Muscle of leg (tissue), 11 donors: ENCODE measurements around the gene PUS7L. TPM values are rescaled to one million over a fixed set of nuclear protein-coding genes. Genes with fewer than 3 reads are reported as not detected.
"Not testable (repeated sequence)": the region's sequence is repeated elsewhere in the genome, so short reads cannot be mapped to it uniquely, and the experiment has no call there.

Source experiments
- DNase-seq: peaks from one replicate; pipeline ENCODE4 v3.0.0; 2013
- H3K27ac ChIP-seq: one replicate; pipeline ENCODE4 v1.5.1; 2013; ENCODE audit warnings: mild to moderate bottlenecking, low read length, control low read depth
- H3K27me3 ChIP-seq: one replicate; pipeline ENCODE4 v1.6.1; 2013; ENCODE audit warnings: low read length; ENCODE audit not compliant: control insufficient read depth, insufficient read depth
- H3K36me3 ChIP-seq: one replicate; pipeline ENCODE4 v1.6.1; 2013; ENCODE audit warnings: low read length; ENCODE audit not compliant: control insufficient read depth, insufficient read depth
- H3K4me1 ChIP-seq: one replicate; pipeline ENCODE4 v1.6.1; 2013; ENCODE audit warnings: low read length; ENCODE audit not compliant: control insufficient read depth, insufficient read depth
- H3K4me3 ChIP-seq: one replicate; pipeline ENCODE4 v1.5.1; 2013; ENCODE audit warnings: low read length, control low read depth
- H3K9me3 ChIP-seq: replicated peaks from 2 replicates; pipeline ENCODE4 v1.6.1; 2013; ENCODE audit warnings: low read depth, low read length; ENCODE audit not compliant: control insufficient read depth
- WGBS: methylation state at CpG from one replicate; pipeline ENCODE4 v1.1.5; 2013; ENCODE audit warnings: missing lambda C conversion rate; ENCODE audit not compliant: insufficient coverage; 5-methylcytosine and 5-hydroxymethylcytosine counted together
- polyA plus RNA-seq, 8 donors: library from polyadenylated mRNA; unstranded; fragments of 120-200 nt; gene quantifications; one replicate each; pipeline versions ENCODE4 v1.2.1 to v1.2.3, GENCODE V29; 2013; ENCODE audit warnings: inconsistent platforms in 1 of 8, low replicate concordance in 1 of 8; ENCODE audit not compliant: insufficient read length in 8 of 8, insufficient read depth in 1 of 8
- total RNA-seq: library from RNA; stranded (reverse); fragments of 120-200 nt; gene quantifications from one replicate; pipeline ENCODE4 v1.2.4, GENCODE V29; 2013

The PUS7L gene
- total and polyA plus RNA-seq, 9 donors, result 4.3 to 15.5 (median 7.5) TPM

DNA sequence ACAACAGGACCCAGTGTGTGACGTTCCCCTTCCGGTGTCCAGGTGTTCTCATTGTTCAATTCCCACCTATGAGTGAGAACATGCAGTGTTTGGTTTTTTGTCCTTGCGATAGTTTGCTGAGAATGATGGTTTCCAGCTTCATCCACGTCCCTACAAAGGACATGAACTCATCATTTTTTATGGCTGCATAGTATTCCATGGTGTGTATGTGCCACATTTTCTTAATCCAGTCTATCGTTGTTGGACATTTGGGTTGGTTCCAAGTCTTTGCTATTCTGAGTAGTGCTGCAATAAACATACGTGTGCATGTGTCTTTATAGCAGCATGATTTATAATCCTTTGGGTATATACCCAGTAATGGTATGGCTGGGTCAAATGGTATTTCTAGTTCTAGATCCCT is 7.2 kb downstream of the PUS7L start:
- WGBS, result no CpG with 5 or more reads among the region's 6 CpGs

GRCh38 chr12:43750814-43751213 is 7.8 kb downstream of the PUS7L start:
- Histone ChIP-seq H3K4me3 (no peak overlapping the region), H3K4me1 (no peaks in the 10 kb centered on the region), H3K9me3 (peaks cover 4% of the 10 kb centered on the region), H3K27me3 (no peaks in the 10 kb centered on the region), H3K36me3 (peaks cover 4% of the 10 kb centered on the region), H3K27ac (no peak overlapping the region)
- WGBS, result no CpG with 5 or more reads among the region's 3 CpGs
- no peak for DNase-seq

More for the DNA sequence above, 7.2 kb downstream of the PUS7L start:
- H3K27ac ChIP-seq, H3K4me1 ChIP-seq, H3K4me3 ChIP-seq, H3K9me3 ChIP-seq, H3K36me3 ChIP-seq, H3K27me3 ChIP-seq, DNase-seq: not testable (repeated sequence)

- H3K27me3 ChIP-seq, result no peaks in the 10 kb centered on the region
- no peak overlapping the region for H3K27ac ChIP-seq
- peaks cover 10% of the 10 kb centered on the region for H3K36me3 ChIP-seq
- no peak overlapping the region for H3K4me3 ChIP-seq
- no peaks in the 10 kb centered on the region for H3K4me1 ChIP-seq
- H3K9me3 ChIP-seq, result peaks cover 4% of the 10 kb centered on the region
- DNase-seq, result no peak
- 83% methylated on average over 4 of the region's 5 CpGs for WGBS
Observed at GRCh38 chr12:43749016-43749415, 9.6 kb downstream of the PUS7L start.

DNA sequence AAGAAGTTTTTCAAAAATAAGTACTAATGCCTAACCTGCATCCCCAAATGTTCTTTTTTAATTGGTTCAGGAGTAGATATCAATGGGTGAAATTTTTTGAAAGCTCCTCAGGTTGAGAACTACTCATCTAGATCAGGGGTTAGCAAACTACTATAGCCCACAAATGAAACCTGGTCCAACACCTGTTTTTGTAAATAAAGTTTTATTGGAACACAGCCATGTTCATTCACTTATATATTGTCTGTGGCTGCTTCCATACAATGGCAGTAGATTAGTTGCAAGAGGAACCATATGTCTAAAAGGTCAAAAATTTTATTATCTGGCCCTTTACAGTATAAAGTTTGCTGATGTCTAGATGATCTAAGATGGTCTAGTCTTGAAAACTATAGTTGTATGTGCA is 13.8 kb downstream of the PUS7L start:
- H3K27ac ChIP-seq, result no peak overlapping the region
- no peaks in the 10 kb centered on the region for H3K9me3 ChIP-seq
- no peak overlapping the region for H3K4me3 ChIP-seq
- peaks cover 5% of the 10 kb centered on the region for H3K36me3 ChIP-seq
- H3K27me3 ChIP-seq, result no peaks in the 10 kb centered on the region
- no peaks in the 10 kb centered on the region for H3K4me1 ChIP-seq
- no peak for DNase-seq

DNA sequence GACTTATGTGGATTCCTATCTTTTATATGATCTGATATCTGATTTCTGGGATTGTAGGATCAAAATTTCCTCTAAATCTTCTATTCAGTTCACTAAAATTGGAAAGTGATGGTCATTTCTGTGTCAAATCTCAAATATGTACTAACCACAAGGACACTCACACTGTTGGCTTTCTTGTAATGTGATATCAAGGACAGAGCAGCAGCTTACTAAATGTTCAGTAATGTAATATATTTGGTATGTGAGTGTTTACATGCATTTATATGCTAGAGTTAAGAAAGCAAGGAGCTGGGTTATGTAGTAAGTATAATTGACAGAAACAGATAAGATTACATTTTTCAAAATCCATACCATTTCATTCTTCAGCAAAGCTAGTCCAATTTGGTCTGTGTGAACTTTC is 16.5 kb downstream of the PUS7L start:
- Histone ChIP-seq H3K36me3 (peaks cover 5% of the 10 kb centered on the region), H3K4me1 (no peaks in the 10 kb centered on the region), H3K4me3 (no peak overlapping the region), H3K27ac (no peak overlapping the region), H3K9me3 (no peaks in the 10 kb centered on the region), H3K27me3 (no peaks in the 10 kb centered on the region)
- no peak for DNase-seq

- Histone ChIP-seq H3K27me3 (no peaks in the 10 kb centered on the region), H3K4me3 (no peak overlapping the region), H3K4me1 (no peaks in the 10 kb centered on the region), H3K27ac (no peak overlapping the region), H3K36me3 (peaks cover 9% of the 10 kb centered on the region), H3K9me3 (no peaks in the 10 kb centered on the region)
- DNase-seq, result no peak
- 38% methylated on average over 1 of the region's 3 CpGs for WGBS
Observed at GRCh38 chr12:43740511-43741100, 18.0 kb downstream of the PUS7L start.

GRCh38 chr12:43737646-43738045 is 20.9 kb downstream of the PUS7L start:
- Histone ChIP-seq H3K4me3 (no peak overlapping the region), H3K4me1 (no peaks in the 10 kb centered on the region), H3K9me3 (no peaks in the 10 kb centered on the region), H3K27ac (no peak overlapping the region), H3K36me3 (peaks cover 9% of the 10 kb centered on the region), H3K27me3 (no peaks in the 10 kb centered on the region)
- no peak for DNase-seq
- WGBS, result no CpG with 5 or more reads among the region's 2 CpGs

GRCh38 chr12:43736927-43737440 is 21.6 kb downstream of the PUS7L start:
- no peaks in the 10 kb centered on the region for H3K9me3 ChIP-seq
- H3K27me3 ChIP-seq, result no peaks in the 10 kb centered on the region
- no peaks in the 10 kb centered on the region for H3K4me1 ChIP-seq
- no CpG with 5 or more reads among the region's 3 CpGs for WGBS
- DNase-seq, result no peak
- peaks cover 9% of the 10 kb centered on the region for H3K36me3 ChIP-seq
- no peak overlapping the region for H3K27ac ChIP-seq
- H3K4me3 ChIP-seq, result no peak overlapping the region

- H3K27ac ChIP-seq, result no peak overlapping the region
- no peak for DNase-seq
- no peaks in the 10 kb centered on the region for H3K27me3 ChIP-seq
- 83% methylated on average over 1 of the region's 3 CpGs for WGBS
- H3K9me3 ChIP-seq, result no peaks in the 10 kb centered on the region
- H3K4me1 ChIP-seq, result no peaks in the 10 kb centered on the region
- no peak overlapping the region for H3K4me3 ChIP-seq
- H3K36me3 ChIP-seq, result peaks cover 9% of the 10 kb centered on the region
Observed at GRCh38 chr12:43733687-43734086, 24.9 kb downstream of the PUS7L start.

DNA sequence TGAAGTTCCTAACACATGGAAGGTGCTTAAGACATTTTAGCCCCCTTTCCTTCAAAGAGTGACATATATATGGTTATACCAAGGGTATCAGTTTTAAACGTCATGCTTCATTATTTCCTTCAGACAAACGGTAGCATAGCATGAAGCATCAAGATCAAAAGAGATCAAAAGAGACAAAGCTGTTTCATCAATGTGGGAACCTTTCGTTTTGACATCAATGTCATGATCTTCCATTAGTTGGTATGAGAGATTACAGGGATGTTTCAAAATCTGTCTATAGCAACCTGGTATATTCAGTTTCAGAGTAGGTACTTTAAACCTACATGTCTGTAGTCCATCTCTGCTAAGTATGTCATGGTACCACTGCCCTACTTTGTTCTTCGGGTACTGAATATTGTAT is 28.3 kb downstream of the PUS7L start:
- Histone ChIP-seq H3K36me3 (peaks cover 6% of the 10 kb centered on the region), H3K27ac (no peak overlapping the region), H3K4me3 (no peak overlapping the region), H3K4me1 (no peaks in the 10 kb centered on the region), H3K9me3 (no peaks in the 10 kb centered on the region), H3K27me3 (no peaks in the 10 kb centered on the region)
- WGBS, result no CpG with 5 or more reads among the region's 4 CpGs
- DNase-seq, result no peak

- H3K9me3 ChIP-seq, result no peaks in the 10 kb centered on the region
- DNase-seq, result no peak
- no peak overlapping the region for H3K4me3 ChIP-seq
- no CpG with 5 or more reads among the region's 1 CpG for WGBS
- no peak overlapping the region for H3K27ac ChIP-seq
- no peaks in the 10 kb centered on the region for H3K4me1 ChIP-seq
- no peaks in the 10 kb centered on the region for H3K27me3 ChIP-seq
- H3K36me3 ChIP-seq, result no peaks in the 10 kb centered on the region
Observed at GRCh38 chr12:43728698-43729097, 29.9 kb downstream of the PUS7L start.
